ENCODE data around the gene CDKN1C.

DNA sequence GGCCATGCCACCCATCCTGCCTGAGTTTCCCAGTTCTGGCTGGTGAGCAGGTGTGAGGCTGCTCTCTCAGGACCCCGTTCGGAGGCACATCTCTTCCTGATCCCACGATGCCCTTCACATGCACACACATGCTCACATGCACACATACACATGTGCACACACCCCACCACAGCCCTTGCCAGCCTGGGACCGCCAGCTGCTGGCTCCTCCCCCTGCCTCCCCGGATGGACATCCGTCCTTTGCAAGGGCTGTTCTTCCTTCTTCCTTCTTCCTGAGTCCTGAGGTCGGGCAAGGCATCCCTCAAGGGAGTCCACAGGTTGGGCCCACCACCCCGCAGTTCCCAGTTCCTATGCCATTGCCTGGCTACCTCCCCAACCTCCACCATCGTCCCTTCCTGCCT is 10.5 kb upstream of the CDKN1C start:
- TF ChIP-seq EZH2 (IDR thresholded peaks at IDR 0.05; ENCODE audit: insufficient read depth, poor library complexity, severe bottlenecking) = no peak
- no peak for TF ChIP-seq EZH2phosphoT487 (IDR thresholded peaks at IDR 0.05; ENCODE audit: insufficient read depth, low read depth)

Data from GM23248 (cell line).